Adrenal gland (tissue), 5 donors: ENCODE results near the gene WDR87.

ENCODE experiments used
- POLR2A ChIP-seq, 2 donors: fragments of 450-650 bp; IDR thresholded peaks; one replicate each; pipeline ENCODE4 v1.6.1; 2017; ENCODE audit warnings: antibody characterized with exemption in 2 of 2, mild to moderate bottlenecking in 2 of 2, moderate library complexity in 1 of 2
- TF ChIP-seq, protein P1 (sequence below), 6 experiments: fragments of 450-650 bp in 4 of 6; fragments of 200-600 bp in 2 of 6; sonication (generic) in 1 of 6; IDR thresholded peaks; 1 replicate in 5 of 6; 2 replicates in 1 of 6; pipeline versions ENCODE4 v1.5.1 to v1.8.0; 2016 to 2021; ENCODE audit warnings: antibody characterized with exemption in 6 of 6, mild to moderate bottlenecking in 2 of 6, moderate library complexity in 1 of 6
- donor health status: DM: no; HTN: no; CAD: no.

DNA sequence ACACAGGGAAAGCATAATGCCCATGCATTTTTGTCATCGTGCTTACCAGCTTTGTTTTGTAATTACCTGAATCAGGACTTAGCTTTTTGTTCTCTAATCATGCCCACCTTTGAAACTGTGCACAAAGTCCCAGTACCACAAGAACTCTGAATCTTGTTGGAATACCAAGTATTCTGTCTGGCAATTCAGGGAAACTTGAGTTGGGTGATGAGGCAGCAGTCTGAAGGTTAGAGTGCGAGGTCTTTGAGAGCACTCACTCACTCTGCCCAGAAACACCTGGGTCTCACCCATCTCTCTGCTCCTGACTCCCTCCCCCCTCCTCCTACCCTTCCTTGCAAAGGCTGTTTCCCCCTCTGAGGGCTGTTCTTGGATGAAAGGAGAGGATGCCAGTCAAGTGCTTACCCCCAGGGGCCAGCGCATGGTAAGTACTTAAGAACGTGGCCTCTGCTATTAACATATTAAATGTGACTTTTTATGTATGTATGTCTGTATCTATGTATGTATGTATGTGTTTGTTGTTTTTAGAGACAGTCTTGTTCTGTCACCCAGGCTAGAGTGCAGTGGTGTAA is 23.0 kb upstream of the WDR87 start:
- TF ChIP-seq, protein P1, sequence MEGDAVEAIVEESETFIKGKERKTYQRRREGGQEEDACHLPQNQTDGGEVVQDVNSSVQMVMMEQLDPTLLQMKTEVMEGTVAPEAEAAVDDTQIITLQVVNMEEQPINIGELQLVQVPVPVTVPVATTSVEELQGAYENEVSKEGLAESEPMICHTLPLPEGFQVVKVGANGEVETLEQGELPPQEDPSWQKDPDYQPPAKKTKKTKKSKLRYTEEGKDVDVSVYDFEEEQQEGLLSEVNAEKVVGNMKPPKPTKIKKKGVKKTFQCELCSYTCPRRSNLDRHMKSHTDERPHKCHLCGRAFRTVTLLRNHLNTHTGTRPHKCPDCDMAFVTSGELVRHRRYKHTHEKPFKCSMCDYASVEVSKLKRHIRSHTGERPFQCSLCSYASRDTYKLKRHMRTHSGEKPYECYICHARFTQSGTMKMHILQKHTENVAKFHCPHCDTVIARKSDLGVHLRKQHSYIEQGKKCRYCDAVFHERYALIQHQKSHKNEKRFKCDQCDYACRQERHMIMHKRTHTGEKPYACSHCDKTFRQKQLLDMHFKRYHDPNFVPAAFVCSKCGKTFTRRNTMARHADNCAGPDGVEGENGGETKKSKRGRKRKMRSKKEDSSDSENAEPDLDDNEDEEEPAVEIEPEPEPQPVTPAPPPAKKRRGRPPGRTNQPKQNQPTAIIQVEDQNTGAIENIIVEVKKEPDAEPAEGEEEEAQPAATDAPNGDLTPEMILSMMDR (IDR thresholded peaks at IDR 0.05), result no peak
- TF ChIP-seq POLR2A (IDR thresholded peaks at IDR 0.05), result no peak
